ENCODE measurements around the gene AHRR. TPM values are rescaled to one million over a fixed set of nuclear protein-coding genes. Genes with fewer than 3 reads are reported as not detected.
A peak's percentile ranks its signal among the peaks of the same experiment; 100 is the strongest.

Gene AHRR
- total RNA-seq, 1 donor from 2014 or later: 8.4 TPM

GRCh38 chr5:322281-322941, 897 bp downstream of the AHRR start:
- Histone ChIP-seq H3K4me3 (peak overlapping the region; percentile 68), H3K27me3 (ENCODE audit: low read depth) (peaks cover 29% of the 10 kb centered on the region), H3K27ac (peak overlapping the region; percentile 26), H3K36me3 (no peaks in the 10 kb centered on the region), H3K9me3 (no peaks in the 10 kb centered on the region), H3K4me1 (peaks cover 24% of the 10 kb centered on the region)
- DNase-seq (no peak), ATAC-seq (peak in 1 of 2 donors; percentile 11)
- intact Hi-C loops (cut with DNase I): no loop called here
- no peak for TF ChIP-seq CTCF (IDR thresholded peaks at IDR 0.05)

- intact Hi-C loops (cut with DNase I): no loop called here
- H3K4me3 ChIP-seq: peak overlapping the region; percentile 68
- TF ChIP-seq CTCF (IDR thresholded peaks at IDR 0.05): no peak
- DNase-seq (no peak), ATAC-seq (no peak)
- no peak overlapping the region for H3K27ac ChIP-seq
- peaks cover 29% of the 10 kb centered on the region for H3K27me3 ChIP-seq (ENCODE audit: low read depth)
- no peaks in the 10 kb centered on the region for H3K9me3 ChIP-seq
- H3K36me3 ChIP-seq: no peaks in the 10 kb centered on the region
- H3K4me1 ChIP-seq: peaks cover 24% of the 10 kb centered on the region
Observed at GRCh38 chr5:322942-323879, 1.7 kb downstream of the AHRR start.

GRCh38 chr5:324736-325612, 3.5 kb downstream of the AHRR start:
- DNase-seq: no peak

GRCh38 chr5:326109-326508, 4.6 kb downstream of the AHRR start:
- H3K27ac ChIP-seq: no peak overlapping the region
- TF ChIP-seq CTCF (IDR thresholded peaks at IDR 0.05): no peak

More at GRCh38 chr5:324736-325612, 3.5 kb downstream of the AHRR start:
- peaks cover 24% of the 10 kb centered on the region for H3K4me1 ChIP-seq
- peaks cover 14% of the 10 kb centered on the region for H3K27me3 ChIP-seq (ENCODE audit: low read depth)
- no peak for TF ChIP-seq CTCF (IDR thresholded peaks at IDR 0.05)
- H3K9me3 ChIP-seq: no peaks in the 10 kb centered on the region
- intact Hi-C loops (cut with DNase I): no loop called here
- H3K27ac ChIP-seq: no peak overlapping the region
- ATAC-seq: no peak
- H3K36me3 ChIP-seq: no peaks in the 10 kb centered on the region
- H3K4me3 ChIP-seq: no peak overlapping the region

GRCh38 chr5:329121-329735, 7.7 kb downstream of the AHRR start:
- no peak for TF ChIP-seq CTCF (IDR thresholded peaks at IDR 0.05)
- ATAC-seq: no peak
- Histone ChIP-seq H3K4me1 (no peaks in the 10 kb centered on the region), H3K27me3 (ENCODE audit: low read depth) (no peaks in the 10 kb centered on the region), H3K9me3 (no peaks in the 10 kb centered on the region), H3K36me3 (no peaks in the 10 kb centered on the region), H3K4me3 (no peak overlapping the region), H3K27ac (no peak overlapping the region)
- DNase-seq: no peak
- intact Hi-C loops (cut with DNase I): no loop called here

More at GRCh38 chr5:326109-326508, 4.6 kb downstream of the AHRR start:
- peaks cover 3% of the 10 kb centered on the region for H3K27me3 ChIP-seq (ENCODE audit: low read depth)
- H3K4me1 ChIP-seq: peaks cover 15% of the 10 kb centered on the region
- ATAC-seq (no peak), DNase-seq (no peak)
- intact Hi-C loops (cut with DNase I): no loop called here
- H3K36me3 ChIP-seq: no peaks in the 10 kb centered on the region
- no peaks in the 10 kb centered on the region for H3K9me3 ChIP-seq
- H3K4me3 ChIP-seq: no peak overlapping the region

All from lower lobe of right lung (tissue), 2 donors.